GM11168 (cell line): ENCODE data around the gene SYT15B.
"Not testable (repeated sequence)": the region's sequence is repeated elsewhere in the genome, so short reads cannot be mapped to it uniquely, and the experiment has no call there.

Experiments used
- in situ Hi-C: fragments of 300-500 bp; cut with MboI; formaldehyde crosslinking; loops from one replicate; pipeline ENCODE4 v1.12.0; 2022; ENCODE audit warnings: low sequenced_read_pairs; ENCODE audit not compliant: unreplicated experiment

The SYT15B gene

GRCh38 chr10:47763554-47764175 lies at the start of gene SYT15B:
SYT15B (minus strand) TSS chr10:47763592; CDS start chr10:47762640, 952 bp downstream.
- in situ Hi-C loops = not testable (repeated sequence)

GRCh38 chr10:47779590-47779989 lies 16.2 kb upstream of the SYT15B start:
- in situ Hi-C loops = loop anchor here (10.0 kb wide), 1 partner anchor 1215 kb away; no protein-coding TSS in a partner anchor

GRCh38 chr10:47775361-47776231 lies 12.2 kb upstream of the SYT15B start:
- in situ Hi-C loops = loop anchor here (10.0 kb wide), 1 partner anchor 1211 kb away; no protein-coding TSS in a partner anchor

GRCh38 chr10:47770745-47771144 lies 7.4 kb upstream of the SYT15B start:
- in situ Hi-C loops = loop anchor here (10.0 kb wide), 1 partner anchor 1206 kb away; no protein-coding TSS in a partner anchor

- in situ Hi-C loops = not testable (repeated sequence)
Measured at GRCh38 chr10:47768578-47769115, 5.3 kb upstream of the SYT15B start.

- in situ Hi-C loops = not testable (repeated sequence)
Measured at GRCh38 chr10:47768085-47768484, 4.7 kb upstream of the SYT15B start.

- in situ Hi-C loops = not testable (repeated sequence)
Measured at GRCh38 chr10:47767236-47767635, 3.8 kb upstream of the SYT15B start.

GRCh38 chr10:47765232-47765631 lies 1.8 kb upstream of the SYT15B start:
- in situ Hi-C loops = not testable (repeated sequence)

- in situ Hi-C loops = not testable (repeated sequence)
Measured at GRCh38 chr10:47762674-47763553, 478 bp downstream of the SYT15B start.

- in situ Hi-C loops = not testable (repeated sequence)
Measured at GRCh38 chr10:47758855-47759254, 4.5 kb downstream of the SYT15B start.

GRCh38 chr10:47756169-47756568 lies 7.2 kb downstream of the SYT15B start:
- in situ Hi-C loops = not testable (repeated sequence)

GRCh38 chr10:47753871-47754270 lies 9.5 kb downstream of the SYT15B start:
- in situ Hi-C loops = not testable (repeated sequence)

- in situ Hi-C loops = not testable (repeated sequence)
Measured at GRCh38 chr10:47753176-47753575, 10.2 kb downstream of the SYT15B start.

- in situ Hi-C loops = not testable (repeated sequence)
Measured at GRCh38 chr10:47751821-47752220, 11.6 kb downstream of the SYT15B start.

- in situ Hi-C loops = not testable (repeated sequence)
Measured at GRCh38 chr10:47750360-47750759, 13.0 kb downstream of the SYT15B start.

- in situ Hi-C loops = not testable (repeated sequence)
Measured at GRCh38 chr10:47746780-47747376, 16.5 kb downstream of the SYT15B start.

GRCh38 chr10:47744881-47745280 lies 18.5 kb downstream of the SYT15B start:
- in situ Hi-C loops = not testable (repeated sequence)

- in situ Hi-C loops = not testable (repeated sequence)
Measured at GRCh38 chr10:47743611-47744550, 19.5 kb downstream of the SYT15B start.
